Testis (tissue), 3 donors: ENCODE results near the gene RIMBP2. TPM values are rescaled to one million over a fixed set of nuclear protein-coding genes. Genes with fewer than 3 reads are reported as not detected.

Experiments
- DNase-seq: peaks from one replicate; pipeline ENCODE4 v3.0.0-alpha.2; 2019
- H3K27ac ChIP-seq, 2 donors: fragments of 200-600 bp; sonication (generic); one replicate each; pipeline ENCODE4 v1.5.1; 2019
- H3K27me3 ChIP-seq: fragments of 200-600 bp; sonication (generic); one replicate; pipeline ENCODE4 v1.5.1; 2019
- H3K36me3 ChIP-seq: fragments of 200-600 bp; sonication (generic); one replicate; pipeline ENCODE4 v1.5.1; 2017; ENCODE audit warnings: low read depth; ENCODE audit errors: missing control alignments
- H3K4me1 ChIP-seq: fragments of 200-600 bp; sonication (generic); one replicate; pipeline ENCODE4 v1.5.1; 2019
- H3K4me3 ChIP-seq, 2 donors: fragments of 200-600 bp; sonication (generic); one replicate each; pipeline ENCODE4 v1.5.1; 2017 to 2019
- H3K9me3 ChIP-seq: fragments of 200-600 bp; sonication (generic); one replicate; pipeline ENCODE4 v1.5.1; 2017
- CTCF ChIP-seq, 3 experiments: fragments of 450-650 bp in 2 of 3; fragments of 200-600 bp in 1 of 3; sonication (generic) in 1 of 3; IDR thresholded peaks; one replicate each; pipeline ENCODE4 v1.5.1; 2016 to 2019; ENCODE audit warnings: antibody characterized with exemption in 3 of 3, mild to moderate bottlenecking in 2 of 3, moderate library complexity in 1 of 3
- POLR2A ChIP-seq: fragments of 450-650 bp; IDR thresholded peaks from one replicate; pipeline ENCODE4 v1.6.1; 2017; ENCODE audit warnings: antibody characterized with exemption, mild to moderate bottlenecking, moderate library complexity
- WGBS, 2 donors: methylation state at CpG; one replicate each; pipeline ENCODE4 v1.1.5; 2018; 5-methylcytosine and 5-hydroxymethylcytosine counted together
- intact Hi-C: fragments of 100-400 bp; cut with DNase I; formaldehyde crosslinking; loops from one replicate; pipeline ENCODE4 v1.15.1; 2023; ENCODE audit warnings: low total_unique reads
- polyA plus RNA-seq: library from polyadenylated mRNA; stranded (reverse); fragments of 350-450 nt; fragmentation: Illumina TruSeq; extraction: RNeasy Lipid Tissue Mini Kit (QIAGEN cat#74804); gene quantifications from one replicate; pipeline ENCODE4 v1.2.3, GENCODE V29; 2014; ENCODE audit warnings: low read depth, low replicate concordance; ENCODE audit not compliant: insufficient read depth
- total RNA-seq, 2 donors: library from RNA; depleted of rRNA; stranded (reverse); fragments of >200 nt; gene quantifications; one replicate each; pipeline ENCODE4 v1.2.3, GENCODE V29; 2016

Gene RIMBP2
- total and polyA plus RNA-seq, 3 donors from 2014 or later, result 8.0 to 10.0 (median 8.7) TPM

GRCh38 chr12:130687190-130687589 is 28.9 kb downstream of the RIMBP2 start:
- no peaks in the 10 kb centered on the region for H3K36me3 ChIP-seq
- H3K27me3 ChIP-seq, result no peaks in the 10 kb centered on the region
- H3K4me1 ChIP-seq, result no peaks in the 10 kb centered on the region
- H3K4me3 ChIP-seq, result no peak overlapping the region
- DNase-seq, result no peak
- intact Hi-C loops, result no loop called here
- 60 to 70% methylated on average over 10 of the region's 10 CpGs for whole genome bisulfite sequencing, 2 donors
- no peaks in the 10 kb centered on the region for H3K9me3 ChIP-seq
- H3K27ac ChIP-seq, result no peak overlapping the region
- no peak for TF ChIP-seq CTCF (IDR thresholded peaks at IDR 0.05)
- no peak for TF ChIP-seq POLR2A

GRCh38 chr12:130686511-130686991 is 29.5 kb downstream of the RIMBP2 start:
- Histone ChIP-seq H3K4me3 (no peak overlapping the region), H3K36me3 (no peaks in the 10 kb centered on the region), H3K4me1 (no peaks in the 10 kb centered on the region), H3K27me3 (no peaks in the 10 kb centered on the region), H3K27ac (no peak overlapping the region), H3K9me3 (no peaks in the 10 kb centered on the region)
- 39 to 66% methylated on average over 32 of the region's 32 CpGs for WGBS, 2 donors
- intact Hi-C loops, result no loop called here
- TF ChIP-seq CTCF (IDR thresholded peaks at IDR 0.05) (no peak), POLR2A (no peak)
- no peak for DNase-seq

- H3K27me3 ChIP-seq, result no peaks in the 10 kb centered on the region
- TF ChIP-seq CTCF (IDR thresholded peaks at IDR 0.05) (no peak), POLR2A (no peak)
- H3K36me3 ChIP-seq, result no peaks in the 10 kb centered on the region
- H3K27ac ChIP-seq, result no peak overlapping the region
- no peak for DNase-seq
- H3K4me3 ChIP-seq, result no peak overlapping the region
- intact Hi-C loops, result no loop called here
- no peaks in the 10 kb centered on the region for H3K9me3 ChIP-seq
- WGBS, 2 donors, result 63 to 70% methylated on average over 14 to 15 of the region's 15 CpGs
- H3K4me1 ChIP-seq, result no peaks in the 10 kb centered on the region
These were observed 30.2 kb downstream of the RIMBP2 start for GRCh38 chr12:130685850-130686249.

- no peaks in the 10 kb centered on the region for H3K36me3 ChIP-seq
- TF ChIP-seq POLR2A (no peak), CTCF (IDR thresholded peaks at IDR 0.05) (no peak)
- no peaks in the 10 kb centered on the region for H3K4me1 ChIP-seq
- 59 to 60% methylated on average over 14 of the region's 14 CpGs for WGBS, 2 donors
- H3K4me3 ChIP-seq, result no peak overlapping the region
- DNase-seq, result no peak
- H3K9me3 ChIP-seq, result no peaks in the 10 kb centered on the region
- H3K27me3 ChIP-seq, result no peaks in the 10 kb centered on the region
- no peak overlapping the region for H3K27ac ChIP-seq
- intact Hi-C loops, result no loop called here
These were observed 30.8 kb downstream of the RIMBP2 start for GRCh38 chr12:130685250-130685787.

- no peaks in the 10 kb centered on the region for H3K4me1 ChIP-seq
- no peak overlapping the region for H3K4me3 ChIP-seq
- H3K9me3 ChIP-seq, result no peaks in the 10 kb centered on the region
- no peak overlapping the region for H3K27ac ChIP-seq
- H3K36me3 ChIP-seq, result no peaks in the 10 kb centered on the region
- 86 to 88% methylated on average over 3 of the region's 3 CpGs for WGBS, 2 donors
- TF ChIP-seq POLR2A, result no peak
- TF ChIP-seq CTCF (IDR thresholded peaks at IDR 0.05), result no peak
- DNase-seq, result no peak
- no peaks in the 10 kb centered on the region for H3K27me3 ChIP-seq
- intact Hi-C loops, result no loop called here
These were observed 32.3 kb downstream of the RIMBP2 start for GRCh38 chr12:130683811-130684210.
